IMR-90 (cell line): ENCODE data around the gene KIF3B. TPM values are rescaled to one million over a fixed set of nuclear protein-coding genes. Genes with fewer than 3 reads are reported as not detected.

Source experiments
- ATAC-seq: fragments of 200-7000 bp; cut with Tn5 transposase; 2 replicates; pipeline ENCODE4 v1.9.1; 2020; ENCODE audit warnings: low read depth, mild to moderate bottlenecking, moderate library complexity
- BruUV-seq: library from RNA; stranded (reverse); fragments of 400-500 nt; replicated peaks from 2 replicates; lab custom pipeline; 2021; lab: Mats Ljungman, UMichigan
- CTCF ChIA-PET: fragments of 300-600 bp; formaldehyde crosslinking; extraction: SDS; loops from one replicate; lab custom pipeline; 2021; ENCODE audit warnings: antibody characterized with exemption; lab: Yijun Ruan, JAX
- POLR2A ChIA-PET: fragments of 300-600 bp; sonication (Branson Sonifier 250); formaldehyde crosslinking; loops from one replicate; lab custom pipeline; 2022; ENCODE audit warnings: antibody characterized with exemption; ENCODE audit not compliant: unreplicated experiment; lab: Charles Lee
- DNase-seq: peaks from one replicate; pipeline ENCODE4 v3.0.0; 2013
- H2AFZ ChIP-seq: replicated peaks from 2 replicates; pipeline ENCODE3; 2013; ENCODE audit warnings: low read length, mild to moderate bottlenecking; ENCODE audit not compliant: poor library complexity
- H2AK5ac ChIP-seq: 2 replicates; pipeline ENCODE4 v1.6.1; 2013; ENCODE audit warnings: low read depth, low read length, inconsistent platforms
- H2AK9ac ChIP-seq: replicated peaks from 2 replicates; pipeline ENCODE3; 2013; ENCODE audit warnings: mild to moderate bottlenecking, low read depth, low read length, moderate library complexity; ENCODE audit not compliant: poor library complexity
- H2BK120ac ChIP-seq: 2 replicates; pipeline ENCODE4 v1.6.1; 2013; ENCODE audit warnings: low read depth, low read length, inconsistent platforms
- H2BK15ac ChIP-seq: 3 replicates; pipeline ENCODE4 v1.6.1; 2013; ENCODE audit warnings: low read depth, low read length, inconsistent platforms
- H2BK20ac ChIP-seq: 2 replicates; pipeline ENCODE4 v1.6.1; 2013; ENCODE audit warnings: low read depth, mild to moderate bottlenecking, inconsistent platforms, low read length, moderate library complexity
- H2BK5ac ChIP-seq: 2 replicates; pipeline ENCODE4 v1.6.1; 2013; ENCODE audit warnings: mild to moderate bottlenecking, low read depth, low read length, inconsistent platforms; ENCODE audit not compliant: poor library complexity, severe bottlenecking
- H3K14ac ChIP-seq: replicated peaks from 2 replicates; pipeline ENCODE4 v1.6.1; 2013; ENCODE audit warnings: low read depth, low read length, inconsistent platforms
- H3K18ac ChIP-seq: 2 replicates; pipeline ENCODE4 v1.6.1; 2013; ENCODE audit warnings: low read depth, low read length, control low read depth
- H3K23ac ChIP-seq: 2 replicates; pipeline ENCODE4 v1.6.1; 2013; ENCODE audit warnings: low read depth, low read length, inconsistent platforms
- H3K27ac ChIP-seq: 2 replicates; pipeline ENCODE4 v1.5.1; 2013; ENCODE audit warnings: mild to moderate bottlenecking, control low read depth, low read length; ENCODE audit not compliant: insufficient read depth
- H3K27me3 ChIP-seq: 2 replicates; pipeline ENCODE4 v1.6.1; 2013; ENCODE audit warnings: low read length; ENCODE audit not compliant: control insufficient read depth, insufficient read depth
- H3K36me3 ChIP-seq: 2 replicates; pipeline ENCODE4 v1.6.1; 2013; ENCODE audit warnings: low read length, mixed read lengths; ENCODE audit not compliant: control insufficient read depth, insufficient read depth
- H3K4ac ChIP-seq: 2 replicates; pipeline ENCODE4 v1.6.1; 2013; ENCODE audit warnings: low read depth, low read length, inconsistent platforms
- H3K4me1 ChIP-seq: 2 replicates; pipeline ENCODE4 v1.6.1; 2013; ENCODE audit warnings: low read length, mixed read lengths; ENCODE audit not compliant: control insufficient read depth, insufficient read depth
- H3K4me2 ChIP-seq: 2 replicates; pipeline ENCODE4 v1.6.1; 2013; ENCODE audit warnings: low read depth, mild to moderate bottlenecking, control low read depth, low read length, moderate library complexity
- H3K4me3 ChIP-seq: 2 replicates; pipeline ENCODE4 v1.5.1; 2013; ENCODE audit warnings: low read depth, mild to moderate bottlenecking, control low read depth, low read length, moderate library complexity; ENCODE audit not compliant: insufficient read depth
- H3K56ac ChIP-seq: 2 replicates; pipeline ENCODE4 v1.6.1; 2013; ENCODE audit warnings: low read length, inconsistent platforms; ENCODE audit not compliant: insufficient read depth; ENCODE audit errors: extremely low read depth
- H3K79me1 ChIP-seq, 2 experiments: 2 replicates each; pipeline ENCODE4 v1.6.1; 2013; ENCODE audit warnings: low read length in 2 of 2, inconsistent platforms in 1 of 2, low read depth in 1 of 2
- H3K9ac ChIP-seq: 2 replicates; pipeline ENCODE4 v1.6.1; 2013; ENCODE audit warnings: low read depth, low read length, control low read depth
- H3K9me1 ChIP-seq: 2 replicates; pipeline ENCODE4 v1.6.1; 2013; ENCODE audit warnings: low read length, inconsistent platforms; ENCODE audit not compliant: insufficient read depth
- H3K9me3 ChIP-seq: 2 replicates; pipeline ENCODE4 v1.6.1; 2013; ENCODE audit warnings: low read length; ENCODE audit not compliant: control insufficient read depth, insufficient read depth
- H4K20me1 ChIP-seq: 2 replicates; pipeline ENCODE4 v1.6.1; 2013; ENCODE audit warnings: low read length, inconsistent platforms; ENCODE audit not compliant: insufficient read depth
- H4K5ac ChIP-seq: 2 replicates; pipeline ENCODE4 v1.6.1; 2013; ENCODE audit warnings: mild to moderate bottlenecking, low read depth, low read length, control low read depth
- H4K8ac ChIP-seq, 2 experiments: 2 replicates each; pipeline ENCODE4 v1.6.1; 2013; ENCODE audit warnings: low read depth in 2 of 2, low read length in 2 of 2, control low read depth in 1 of 2, inconsistent platforms in 1 of 2
- H4K91ac ChIP-seq: 2 replicates; pipeline ENCODE4 v1.6.1; 2013; ENCODE audit warnings: low read depth, low read length, inconsistent platforms; ENCODE audit not compliant: insufficient read depth
- BHLHE40 ChIP-seq: fragments of 150-350 bp; IDR thresholded peaks from 2 replicates; pipeline ENCODE4 v1.6.1; 2016; ENCODE audit warnings: mild to moderate bottlenecking, low read depth, low read length
- CEBPB ChIP-seq: IDR thresholded peaks from 2 replicates; pipeline ENCODE4 v1.6.1; 2012; ENCODE audit warnings: low read depth, low read length, improper control_type of control experiment
- CHD1 ChIP-seq: IDR thresholded peaks from 2 replicates; pipeline ENCODE4 v1.6.1; 2012; ENCODE audit warnings: low read depth, low read length, improper control_type of control experiment
- MAFK ChIP-seq: IDR thresholded peaks from 2 replicates; pipeline ENCODE4 v1.6.1; 2012; ENCODE audit warnings: low read depth, low read length, improper control_type of control experiment
- MAZ ChIP-seq: IDR thresholded peaks from 2 replicates; pipeline ENCODE4 v1.6.1; 2012; ENCODE audit warnings: low read depth, mild to moderate bottlenecking, low read length, improper control_type of control experiment, moderate library complexity, borderline replicate concordance
- MXI1 ChIP-seq: IDR thresholded peaks from 2 replicates; pipeline ENCODE4 v1.6.1; 2012; ENCODE audit warnings: low read depth, mild to moderate bottlenecking, low read length, moderate library complexity, borderline replicate concordance
- NFE2L2 ChIP-seq: fragments of 150-350 bp; IDR thresholded peaks from 2 replicates; pipeline ENCODE4 v1.6.1; 2016; ENCODE audit warnings: low read depth, mild to moderate bottlenecking, low read length
- POLR2A ChIP-seq: IDR thresholded peaks from 2 replicates; pipeline ENCODE4 v1.6.1; 2012; ENCODE audit warnings: mild to moderate bottlenecking, low read depth, low read length
- RAD21 ChIP-seq: IDR thresholded peaks from 2 replicates; pipeline ENCODE4 v1.6.1; 2012; ENCODE audit warnings: low read length, improper control_type of control experiment
- RCOR1 ChIP-seq: IDR thresholded peaks from 2 replicates; pipeline ENCODE4 v1.6.1; 2012; ENCODE audit warnings: mild to moderate bottlenecking, low read length, improper control_type of control experiment; ENCODE audit not compliant: insufficient replicate concordance
- RFX5 ChIP-seq: IDR thresholded peaks from 2 replicates; pipeline ENCODE4 v1.8.0; 2012; ENCODE audit warnings: low read depth, mild to moderate bottlenecking, low read length, moderate library complexity
- SMC3 ChIP-seq: fragments of 150-350 bp; IDR thresholded peaks from 2 replicates; pipeline ENCODE4 v1.6.1; 2016; ENCODE audit warnings: low read depth, mild to moderate bottlenecking, antibody characterized with exemption, low read length, moderate library complexity
- USF2 ChIP-seq: fragments of 150-350 bp; IDR thresholded peaks from 2 replicates; pipeline ENCODE4 v1.6.1; 2017; ENCODE audit warnings: mild to moderate bottlenecking, antibody characterized with exemption, low read length, low read depth
- WGBS, 2 experiments: methylation state at CpG; one replicate each; pipeline versions ENCODE4 v1.1.5 to v1.1.7; 2013; ENCODE audit warnings: missing lambda C conversion rate in 2 of 2; ENCODE audit not compliant: insufficient read length in 1 of 2; ENCODE audit errors: extremely low coverage in 2 of 2; 5-methylcytosine and 5-hydroxymethylcytosine counted together
- dilution Hi-C: fragments of 300-500 bp; cut with HindIII; formaldehyde crosslinking; loops from one replicate; pipeline ENCODE4 v1.14.3; 2018; ENCODE audit warnings: low sequenced_read_pairs; ENCODE audit not compliant: unreplicated experiment
- in situ Hi-C: fragments of 300-500 bp; cut with MboI; formaldehyde crosslinking; loops from 3 replicates; pipeline ENCODE4 v1.14.3; 2019; ENCODE audit warnings: low sequenced_read_pairs, inconsistent platforms, mixed read lengths
- intact Hi-C: fragments of 100-400 bp; cut with micrococcal nuclease; formaldehyde crosslinking; loops from 2 replicates; pipeline ENCODE4 v1.10.0; 2022
- polyA plus RNA-seq, 3 experiments: library from polyadenylated mRNA; depleted of rRNA; stranded (reverse); fragments of >200 nt; gene quantifications; 2 replicates each; pipeline ENCODE4 v1.2.3, GENCODE V29; 2012; ENCODE audit warnings: low replicate concordance in 1 of 3
- total RNA-seq: library from RNA; depleted of rRNA; stranded (reverse); fragments of >200 nt; gene quantifications from 2 replicates; pipeline ENCODE4 v1.2.3, GENCODE V29; 2012
- TF ChIP-seq, protein P1 (sequence below): fragments of 150-350 bp; IDR thresholded peaks from 2 replicates; pipeline ENCODE4 v1.6.1; 2016; ENCODE audit warnings: low read depth, mild to moderate bottlenecking, low read length, moderate library complexity, borderline replicate concordance
- TF ChIP-seq, protein P2 (sequence below): conservative IDR thresholded peaks from 2 replicates; pipeline ENCODE4 v1.5.1; 2012; ENCODE audit warnings: mild to moderate bottlenecking, low read depth, low read length, improper control_type of control experiment

KIF3B gene
- total and polyA plus RNA-seq, 2 of the 4 experiments (the other 2 are of a cell fraction) = 17.1 to 28.1 TPM

DNA sequence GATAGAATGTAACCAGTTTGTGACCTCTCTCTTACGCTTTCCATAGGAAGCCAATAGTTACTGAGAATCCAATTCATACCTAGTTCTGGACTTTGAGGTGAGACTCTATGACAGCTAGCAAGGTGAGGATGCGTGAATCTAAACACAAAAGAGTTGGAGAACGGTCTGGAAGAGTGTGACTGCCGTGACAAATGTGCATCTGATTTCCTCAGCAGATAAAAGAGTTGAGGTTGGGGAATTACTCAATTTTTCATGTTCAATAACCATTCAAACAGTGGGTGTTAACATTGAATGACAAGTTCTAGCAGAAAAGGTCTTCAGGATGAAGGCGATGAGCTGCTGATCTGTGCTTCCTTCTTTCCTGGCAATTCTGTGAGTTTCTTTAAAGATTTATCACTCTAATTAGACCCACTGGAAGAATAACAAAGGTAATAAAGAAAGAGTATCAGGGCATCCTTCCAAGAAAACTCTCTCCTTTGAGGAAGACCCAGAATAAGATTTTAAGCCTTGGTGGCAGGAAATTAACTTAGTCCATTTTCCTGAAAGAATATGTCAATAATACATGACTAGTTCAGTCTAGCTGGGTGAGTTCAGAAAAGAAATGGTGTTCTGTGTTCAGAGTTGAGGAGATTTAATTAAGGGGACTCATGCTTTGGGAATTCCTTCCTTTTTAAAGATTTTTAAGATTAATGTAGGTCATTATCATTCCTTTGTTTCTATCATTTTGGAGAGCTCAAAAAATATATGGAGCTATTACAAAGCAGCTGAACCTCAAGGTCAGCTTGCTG, 24.5 kb downstream of the KIF3B start:
- 100% methylated on average over 1 of the region's 5 CpGs; no CpG with 5 or more reads in 1 of the 2 experiments for WGBS, 2 experiments
- peaks cover 25% of the 10 kb centered on the region; the same call in 1 of the 2 replicates for H4K20me1 ChIP-seq
- no peak overlapping the region for H2AK9ac ChIP-seq
- in situ Hi-C loops = no loop called here
- H4K5ac ChIP-seq = no peak overlapping the region
- H2BK15ac ChIP-seq = no peak overlapping the region
- no peak overlapping the region for H2BK20ac ChIP-seq
- H3K4me2 ChIP-seq = no peak overlapping the region
- ATAC-seq (no peak), DNase-seq (no peak)
- dilution Hi-C loops = no loop called here
- H3K4me1 ChIP-seq = peaks cover 2% of the 10 kb centered on the region; the same call in 1 of the 2 replicates
- no peak overlapping the region for H3K4me3 ChIP-seq
- no peaks in the 10 kb centered on the region for H3K36me3 ChIP-seq
- no peak overlapping the region for H2BK5ac ChIP-seq
- no peaks in the 10 kb centered on the region for H3K27me3 ChIP-seq
- ChIA-PET POLR2A (no interaction called here), CTCF (no interaction called here)
- H3K79me1 ChIP-seq = peaks cover 24 to 51% of the 10 kb centered on the region in 2 experiments
- H2AK5ac ChIP-seq = no peak overlapping the region
- H3K56ac ChIP-seq = no peak overlapping the region
- H3K27ac ChIP-seq = no peak overlapping the region
- H3K9ac ChIP-seq = no peak overlapping the region
- no peak overlapping the region for H3K23ac ChIP-seq
- H3K4ac ChIP-seq = no peak overlapping the region
- no peak overlapping the region for H2AFZ ChIP-seq
- no TSS peak for BruUV-seq
- 0 out of 2 replicates have a peak, but pooled peaks cover 16% of the 10 kb centered on the region for H3K9me1 ChIP-seq
- no peak overlapping the region for H2BK120ac ChIP-seq
- no peak overlapping the region for H4K91ac ChIP-seq
- H3K9me3 ChIP-seq = no peaks in the 10 kb centered on the region
- intact Hi-C loops = no loop called here
- H3K14ac ChIP-seq = no peak overlapping the region
- H4K8ac ChIP-seq = no peak overlapping the region
- no peak overlapping the region for H3K18ac ChIP-seq
- no peak for TF ChIP-seq MAFK
- no peak for TF ChIP-seq RAD21
- TF ChIP-seq NFE2L2 = no peak
- no peak for TF ChIP-seq BHLHE40
- TF ChIP-seq, protein P1, sequence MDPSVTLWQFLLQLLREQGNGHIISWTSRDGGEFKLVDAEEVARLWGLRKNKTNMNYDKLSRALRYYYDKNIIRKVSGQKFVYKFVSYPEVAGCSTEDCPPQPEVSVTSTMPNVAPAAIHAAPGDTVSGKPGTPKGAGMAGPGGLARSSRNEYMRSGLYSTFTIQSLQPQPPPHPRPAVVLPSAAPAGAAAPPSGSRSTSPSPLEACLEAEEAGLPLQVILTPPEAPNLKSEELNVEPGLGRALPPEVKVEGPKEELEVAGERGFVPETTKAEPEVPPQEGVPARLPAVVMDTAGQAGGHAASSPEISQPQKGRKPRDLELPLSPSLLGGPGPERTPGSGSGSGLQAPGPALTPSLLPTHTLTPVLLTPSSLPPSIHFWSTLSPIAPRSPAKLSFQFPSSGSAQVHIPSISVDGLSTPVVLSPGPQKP = no peak
- no peak for TF ChIP-seq MXI1
- TF ChIP-seq POLR2A = no peak
- no peak for TF ChIP-seq SMC3
- TF ChIP-seq RCOR1 = no peak
- TF ChIP-seq, protein P2, sequence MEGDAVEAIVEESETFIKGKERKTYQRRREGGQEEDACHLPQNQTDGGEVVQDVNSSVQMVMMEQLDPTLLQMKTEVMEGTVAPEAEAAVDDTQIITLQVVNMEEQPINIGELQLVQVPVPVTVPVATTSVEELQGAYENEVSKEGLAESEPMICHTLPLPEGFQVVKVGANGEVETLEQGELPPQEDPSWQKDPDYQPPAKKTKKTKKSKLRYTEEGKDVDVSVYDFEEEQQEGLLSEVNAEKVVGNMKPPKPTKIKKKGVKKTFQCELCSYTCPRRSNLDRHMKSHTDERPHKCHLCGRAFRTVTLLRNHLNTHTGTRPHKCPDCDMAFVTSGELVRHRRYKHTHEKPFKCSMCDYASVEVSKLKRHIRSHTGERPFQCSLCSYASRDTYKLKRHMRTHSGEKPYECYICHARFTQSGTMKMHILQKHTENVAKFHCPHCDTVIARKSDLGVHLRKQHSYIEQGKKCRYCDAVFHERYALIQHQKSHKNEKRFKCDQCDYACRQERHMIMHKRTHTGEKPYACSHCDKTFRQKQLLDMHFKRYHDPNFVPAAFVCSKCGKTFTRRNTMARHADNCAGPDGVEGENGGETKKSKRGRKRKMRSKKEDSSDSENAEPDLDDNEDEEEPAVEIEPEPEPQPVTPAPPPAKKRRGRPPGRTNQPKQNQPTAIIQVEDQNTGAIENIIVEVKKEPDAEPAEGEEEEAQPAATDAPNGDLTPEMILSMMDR = no peak
- no peak for TF ChIP-seq RFX5
- TF ChIP-seq CEBPB = no peak
- TF ChIP-seq USF2 = no peak
- no peak for TF ChIP-seq MAZ
- TF ChIP-seq CHD1 = no peak
